ENCODE results near the gene GPC5.
"Not testable (repeated sequence)": the region's sequence is repeated elsewhere in the genome, so short reads cannot be mapped to it uniquely, and the experiment has no call there.

Gene GPC5

DNA sequence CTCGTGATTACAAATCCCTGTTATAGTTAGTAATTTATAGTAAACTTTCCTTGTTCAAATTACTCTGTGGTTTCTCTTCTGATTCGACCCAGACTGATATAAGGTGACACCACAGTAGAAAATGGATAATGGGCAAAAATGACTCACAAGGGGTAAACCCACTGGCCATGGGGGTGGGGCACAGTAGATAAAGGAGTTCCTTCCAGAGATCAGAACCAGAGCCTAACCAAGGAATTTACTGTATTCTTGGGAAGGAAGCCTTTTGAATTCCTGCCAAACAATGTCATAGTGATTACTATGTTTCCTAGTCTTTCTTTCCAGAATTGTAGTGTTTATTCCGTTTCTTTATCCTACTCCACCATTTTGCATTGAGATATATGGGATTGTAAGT lies 29.0 kb upstream of the GPC5 start:
- DNase-seq, result no peak

DNA sequence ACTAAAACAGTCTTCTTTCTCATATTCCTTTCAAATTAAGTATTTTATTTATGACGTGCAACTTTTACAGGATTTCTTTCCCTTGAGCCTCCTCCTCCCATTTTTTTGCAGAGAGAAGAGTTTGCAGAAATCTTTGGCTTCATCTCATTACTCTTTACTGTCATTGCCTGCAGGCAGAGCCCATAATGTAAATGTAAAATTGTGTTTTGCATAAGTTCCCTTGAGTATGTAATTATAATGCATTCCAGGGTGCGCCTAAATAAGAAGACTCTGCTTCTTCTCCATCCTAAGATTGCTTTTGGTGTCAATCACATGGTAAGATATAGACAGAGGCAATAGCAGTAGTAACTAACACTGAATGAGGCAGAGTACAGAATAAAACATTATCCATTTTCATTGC lies 27.9 kb upstream of the GPC5 start:
- no peak for DNase-seq

DNA sequence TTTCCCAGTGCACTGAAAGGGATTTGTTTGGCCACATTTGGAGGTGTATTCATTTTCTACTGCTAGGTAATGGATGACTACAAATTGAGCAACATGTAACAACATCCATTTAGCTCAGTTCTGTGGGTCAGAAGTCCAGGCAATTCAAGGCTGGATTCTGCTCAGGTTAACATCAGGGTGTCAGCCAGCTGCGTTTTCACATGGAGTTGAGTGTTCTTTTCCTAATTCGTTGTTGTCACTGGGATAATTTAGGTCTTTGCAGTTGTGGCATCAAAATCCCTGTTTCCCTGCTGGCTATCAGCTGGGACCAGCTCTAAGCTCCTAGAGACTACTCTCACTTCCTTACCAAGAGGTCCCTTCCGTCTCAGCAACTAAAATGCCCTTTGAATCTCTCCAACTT lies 25.5 kb upstream of the GPC5 start:
- DNase-seq, result no peak

DNA sequence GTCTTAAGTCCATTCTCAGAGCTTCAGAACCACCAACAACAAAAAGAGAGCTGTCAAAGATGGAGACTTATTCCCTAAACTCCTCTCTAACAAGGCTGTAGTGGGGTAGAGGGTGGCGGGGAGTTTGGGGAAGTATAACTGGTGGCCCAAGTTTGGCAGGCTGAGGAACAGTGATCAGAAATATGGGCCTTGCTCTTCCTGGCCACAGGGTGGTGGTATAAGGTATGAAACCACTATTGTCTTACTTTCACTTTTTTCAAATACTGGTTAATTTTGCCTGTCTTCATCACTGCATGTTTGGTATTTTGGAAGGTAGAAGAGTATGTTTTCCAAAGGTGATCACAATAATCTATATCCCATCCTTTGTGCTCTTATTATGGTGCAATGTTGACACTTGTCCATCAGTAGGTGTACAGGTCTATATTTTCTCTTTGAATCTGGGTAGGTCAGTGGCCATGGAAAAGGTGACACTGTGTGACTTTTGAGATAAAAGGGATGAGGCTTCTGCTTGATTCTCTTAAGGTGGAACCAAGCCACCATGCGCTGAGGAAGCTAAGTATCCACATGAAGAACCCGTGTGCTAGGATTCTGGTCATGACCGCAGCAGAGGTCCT lies 23.2 kb upstream of the GPC5 start:
- no peak for DNase-seq

DNA sequence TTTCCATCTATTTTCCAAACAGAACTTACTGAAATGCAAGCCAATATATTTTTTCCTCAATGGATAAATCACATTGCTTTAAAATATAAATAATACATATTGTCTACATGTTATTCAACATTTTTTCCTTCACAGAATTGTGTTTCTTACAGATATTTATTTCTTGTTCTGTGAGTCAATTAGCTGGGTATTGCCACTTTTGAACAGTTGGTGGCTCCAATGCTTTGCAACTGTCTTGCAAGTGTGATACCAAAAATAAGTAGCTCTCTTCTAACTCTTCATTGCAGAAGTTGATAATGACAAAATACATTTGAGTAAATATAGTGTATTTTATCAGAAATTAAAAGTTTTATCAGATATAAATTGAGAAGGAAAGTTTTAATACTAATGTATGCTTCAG lies 17.1 kb upstream of the GPC5 start:
- DNase-seq, result no peak

DNA sequence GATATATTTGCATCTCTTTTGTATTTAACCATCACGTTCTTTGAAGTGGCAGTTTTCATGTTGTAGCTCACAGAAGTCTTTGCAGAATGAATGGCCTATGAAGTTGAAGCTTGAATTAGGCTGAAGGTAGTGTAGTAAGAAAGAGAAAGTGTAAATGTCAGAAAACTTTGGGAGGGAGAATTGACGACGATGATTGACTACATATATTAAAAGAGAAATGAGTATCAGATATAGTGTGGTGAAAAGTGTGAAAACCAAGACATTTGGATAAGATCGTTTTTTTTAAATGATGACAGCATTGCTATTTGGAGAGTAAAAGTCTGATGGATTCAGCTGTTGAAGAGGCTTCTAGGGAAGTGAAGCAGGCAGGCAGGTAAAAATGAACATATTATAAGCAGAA lies 14.6 kb upstream of the GPC5 start:
- DNase-seq, result no peak

DNA sequence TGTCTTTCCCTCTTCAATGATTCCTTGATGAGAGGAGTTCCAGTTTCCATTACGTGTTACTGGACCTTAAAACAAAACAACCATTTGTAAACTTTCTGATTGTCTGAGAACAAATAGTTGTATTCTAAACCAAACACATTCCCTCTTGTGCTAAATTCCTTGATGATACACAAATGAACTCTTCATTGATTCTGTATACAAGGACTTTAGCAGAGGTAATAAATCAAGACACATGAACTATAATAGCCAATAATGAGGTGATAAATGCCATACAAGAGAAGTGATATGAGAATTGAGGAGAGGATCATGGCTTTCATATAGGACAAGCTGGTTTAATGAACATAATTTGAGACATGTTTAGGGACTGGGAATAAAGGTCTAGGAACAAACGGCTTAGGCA lies 13.5 kb upstream of the GPC5 start:
- no peak for DNase-seq

DNA sequence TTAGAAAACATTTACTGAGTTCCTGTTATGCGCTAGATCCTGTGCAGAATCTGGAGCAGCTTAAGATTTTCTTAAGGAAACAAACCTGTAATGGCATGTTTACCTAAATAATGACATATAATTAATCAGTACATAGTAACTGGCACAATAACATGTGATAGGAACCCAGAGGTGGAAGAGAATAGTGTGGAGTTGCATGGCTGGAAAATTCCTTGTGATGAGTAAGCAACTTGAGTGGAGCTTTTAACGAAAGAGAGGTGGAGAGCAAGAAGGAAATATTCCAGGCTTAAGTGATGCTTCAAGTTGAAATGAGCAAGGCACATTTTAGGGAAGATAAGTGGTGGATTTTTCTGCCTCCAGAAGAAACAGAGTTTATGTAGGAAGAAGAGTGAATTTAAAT lies 9.2 kb upstream of the GPC5 start:
- DNase-seq, result no peak

DNA sequence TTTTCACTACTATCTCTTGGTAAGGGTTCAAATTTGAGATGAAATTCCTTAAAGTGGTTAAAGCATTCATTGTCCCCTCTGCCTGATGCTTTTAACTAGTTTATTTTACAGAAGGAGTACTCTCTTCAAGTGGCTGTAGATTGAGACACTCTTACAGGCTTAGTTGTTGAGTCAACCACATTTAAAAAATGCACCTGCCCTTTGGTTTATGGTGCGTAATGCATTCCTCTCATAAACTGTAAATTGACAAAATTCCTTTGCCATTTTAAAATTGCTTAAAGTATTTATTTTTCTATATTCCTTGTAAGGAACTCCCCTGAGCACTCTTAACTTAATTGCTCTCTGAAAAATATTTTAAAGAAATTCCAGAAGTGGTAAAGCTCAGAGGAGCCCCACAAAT lies 826 bp upstream of the GPC5 start:
- no peak for DNase-seq

DNA sequence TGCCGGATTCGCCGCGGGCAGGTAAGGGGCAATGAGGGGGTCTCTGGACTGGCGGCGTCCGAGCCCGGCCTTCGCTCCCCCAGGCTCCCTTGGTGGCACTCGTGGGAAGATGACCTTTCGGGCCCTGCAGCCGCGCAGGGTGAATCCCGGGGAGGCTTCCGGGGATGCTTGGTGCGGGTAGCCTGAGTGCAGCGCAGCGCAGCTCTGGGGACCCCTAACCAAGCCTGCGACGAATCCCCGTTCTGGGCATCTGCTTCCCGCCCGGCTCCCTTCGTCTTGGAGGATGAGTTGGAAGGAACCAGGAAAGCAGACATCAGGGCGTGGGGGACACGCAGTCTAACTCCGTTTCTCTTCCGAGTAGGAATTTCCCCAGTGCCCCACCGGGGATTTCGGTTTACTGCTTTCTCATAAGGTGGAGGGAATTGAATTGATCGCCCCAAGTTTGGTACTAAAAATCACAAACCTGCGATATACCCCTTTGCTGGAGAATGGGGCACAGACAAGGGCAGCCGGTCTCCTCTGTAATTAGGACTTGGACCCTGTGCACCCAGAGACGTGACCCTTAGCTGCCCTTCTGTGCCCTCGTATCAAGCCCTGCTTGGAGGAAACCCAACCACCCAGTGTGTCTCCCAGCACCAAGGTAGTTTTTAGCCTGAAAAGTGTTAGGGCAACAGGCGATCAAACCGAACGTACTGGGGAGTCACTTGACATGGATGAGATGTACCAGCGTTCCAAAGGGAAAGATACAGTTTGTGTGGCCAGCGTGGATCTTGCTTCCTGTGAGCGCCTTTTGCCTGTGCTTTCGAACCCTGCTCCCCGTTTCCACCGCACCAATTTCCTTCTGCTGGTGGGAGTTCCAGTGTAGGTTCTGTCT lies 1.0 kb downstream of the GPC5 start:
- no peak for DNase-seq

DNA sequence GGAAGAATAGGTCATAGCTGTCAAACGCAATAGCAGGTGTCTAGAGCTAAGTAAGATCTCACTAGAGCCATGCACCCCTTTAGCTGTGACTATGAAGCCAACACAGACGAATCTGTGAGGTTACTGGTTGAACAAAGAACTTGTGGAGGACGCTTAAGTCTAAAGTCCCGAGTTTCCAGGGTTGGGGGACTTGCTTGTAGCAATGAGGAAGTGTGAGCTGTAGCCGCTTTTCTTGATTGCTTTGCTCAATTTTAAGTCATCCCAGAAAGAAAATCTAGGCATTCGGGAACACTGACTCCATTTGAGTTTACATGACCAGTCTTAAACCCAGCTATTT lies 1.6 kb downstream of the GPC5 start:
- no peak for DNase-seq

DNA sequence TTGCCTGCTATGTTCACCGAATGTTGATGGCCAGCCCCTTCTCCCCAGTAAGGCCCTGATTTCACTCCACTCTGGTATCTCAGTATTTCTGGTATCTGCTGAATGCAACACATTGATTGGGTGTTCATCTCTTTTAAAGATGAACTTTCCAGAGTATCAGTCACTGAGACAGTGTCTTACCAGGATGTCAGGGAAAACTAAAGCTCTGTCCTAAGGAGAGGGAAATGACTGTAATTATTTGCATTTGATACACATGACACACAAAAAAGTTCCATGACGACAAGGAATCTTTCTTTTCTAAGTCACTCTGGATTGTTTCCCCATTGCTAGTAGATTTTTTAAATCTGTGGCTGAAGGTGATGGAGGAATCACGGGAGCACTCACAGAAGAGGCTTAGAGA lies 2.2 kb downstream of the GPC5 start:
- no peak for DNase-seq

DNA sequence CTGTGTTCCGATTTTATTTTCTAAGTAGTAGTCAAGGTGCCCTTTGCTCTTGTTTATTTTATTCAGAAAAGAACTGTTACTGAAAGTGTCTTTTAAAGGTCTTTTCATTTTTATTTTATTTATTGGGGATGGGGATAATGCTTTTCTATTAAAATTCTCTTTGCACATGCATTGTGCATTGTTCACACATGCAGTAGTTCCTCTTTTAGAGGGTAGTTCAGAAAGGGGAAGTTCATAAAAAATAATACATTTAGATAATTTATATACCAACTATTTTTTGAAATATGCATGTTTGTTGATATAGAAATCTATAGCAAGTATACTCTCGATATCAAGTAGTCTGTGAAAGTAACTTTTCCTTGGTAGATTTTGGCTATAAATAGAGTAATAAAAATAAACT lies 3.5 kb downstream of the GPC5 start:
- DNase-seq, result no peak

DNA sequence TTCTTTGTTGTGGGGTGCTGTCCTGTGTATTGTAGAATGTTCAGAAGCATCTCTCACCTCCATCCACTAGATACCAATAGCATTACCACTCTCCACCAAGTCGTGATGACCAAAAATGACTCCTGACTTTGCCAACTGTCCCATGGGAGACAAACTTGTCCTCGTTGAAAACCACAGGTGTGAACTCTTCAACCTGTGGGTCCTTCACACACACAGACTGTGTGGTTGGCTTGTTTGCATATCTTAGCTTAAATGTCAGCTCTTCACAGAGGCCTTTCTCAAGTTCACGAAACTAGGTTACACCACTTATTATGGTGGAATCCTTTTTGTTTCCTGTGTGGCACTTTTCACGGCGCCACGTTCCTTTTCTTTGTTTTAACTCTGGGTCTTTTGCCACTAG lies 6.8 kb downstream of the GPC5 start:
- no peak for DNase-seq

DNA sequence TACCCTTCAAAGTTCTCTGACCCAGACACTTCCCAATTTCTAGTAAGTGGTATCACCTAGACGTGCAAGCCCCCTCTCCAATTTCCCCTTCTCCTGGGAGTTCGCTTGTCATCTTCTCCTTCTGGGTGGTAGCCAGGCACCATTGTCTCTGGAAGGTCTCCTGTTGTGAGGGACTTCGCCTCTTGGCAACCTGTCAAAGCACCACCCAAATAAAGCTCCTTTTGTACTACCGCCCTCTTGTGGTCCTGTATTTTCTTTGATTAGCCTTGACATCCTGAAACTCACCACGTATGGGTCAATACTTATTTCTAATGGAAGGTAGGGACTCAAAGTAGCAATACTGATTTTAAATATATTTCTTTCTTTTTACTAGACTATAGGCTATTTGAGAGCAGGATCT lies 8.2 kb downstream of the GPC5 start:
- DNase-seq, result peak; percentile 71

DNA sequence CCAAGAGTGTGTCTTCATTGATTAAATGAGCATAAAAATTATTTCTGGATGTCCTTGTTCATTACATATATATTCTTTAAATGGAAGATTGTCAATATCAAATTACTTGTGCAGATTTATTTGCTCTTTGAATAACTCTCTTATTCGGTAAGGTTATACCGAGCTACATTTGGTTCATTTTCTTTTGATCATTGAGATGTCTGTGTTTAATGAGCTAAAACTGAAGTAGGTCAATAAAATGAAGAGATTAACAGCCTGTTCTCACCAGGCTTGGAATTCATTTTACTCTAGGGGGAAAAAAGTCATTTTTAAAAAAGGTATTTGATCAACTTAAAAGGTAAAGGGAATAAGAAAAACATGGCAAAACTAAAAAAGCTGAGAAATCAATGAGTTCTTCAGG lies 10.6 kb downstream of the GPC5 start:
- DNase-seq, result no peak

DNA sequence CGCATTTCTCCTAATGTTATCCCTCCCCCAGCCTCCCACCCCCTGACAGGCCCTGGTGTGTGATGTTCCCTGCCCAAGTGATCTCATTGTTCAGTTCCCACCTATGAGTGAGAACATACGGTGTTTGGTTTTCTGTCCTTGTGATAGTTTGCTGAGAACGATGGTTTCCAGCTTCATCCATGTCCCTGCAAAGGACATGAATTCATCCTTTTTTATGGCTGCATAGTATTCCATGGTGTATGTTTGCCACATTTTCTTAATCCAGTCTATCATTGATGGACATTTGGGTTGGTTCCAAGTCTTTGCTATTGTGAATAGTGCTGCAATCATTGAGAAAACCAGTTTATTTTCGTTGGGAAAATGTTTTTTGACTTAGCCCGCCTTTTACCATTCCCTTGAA lies 18.2 kb downstream of the GPC5 start:
- DNase-seq, result not testable (repeated sequence)

DNA sequence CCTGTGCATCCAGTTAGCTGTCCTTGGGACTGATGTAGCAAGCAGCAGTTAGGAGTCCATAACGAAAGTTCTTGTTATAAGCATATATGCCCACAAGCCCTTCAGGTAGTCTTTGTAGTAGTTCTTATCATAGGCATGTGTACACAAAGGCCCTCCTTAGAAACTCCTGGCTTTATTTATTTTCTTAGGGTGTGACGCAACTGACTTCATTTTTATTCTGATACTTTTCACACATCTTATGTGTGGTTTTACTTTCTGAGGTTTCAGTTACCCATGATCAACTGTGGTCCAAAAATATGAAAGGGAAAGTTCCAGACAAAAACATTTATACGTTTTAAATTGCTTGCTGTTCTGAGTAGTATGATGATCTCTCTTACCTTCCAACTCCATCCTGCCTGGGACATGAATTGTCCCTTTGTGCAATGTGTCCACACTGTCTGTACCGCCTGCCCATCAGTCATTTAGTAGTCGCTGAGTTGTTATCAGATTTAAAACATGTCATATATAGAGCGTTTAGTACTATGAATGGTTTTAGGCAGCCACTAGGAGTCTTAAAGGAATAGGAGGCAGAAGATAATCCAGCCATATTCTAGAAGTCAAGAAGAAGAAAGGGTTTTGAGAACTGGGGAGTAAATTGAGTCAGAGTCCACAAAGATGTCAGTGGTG lies 19.4 kb downstream of the GPC5 start:
- DNase-seq, result no peak

DNA sequence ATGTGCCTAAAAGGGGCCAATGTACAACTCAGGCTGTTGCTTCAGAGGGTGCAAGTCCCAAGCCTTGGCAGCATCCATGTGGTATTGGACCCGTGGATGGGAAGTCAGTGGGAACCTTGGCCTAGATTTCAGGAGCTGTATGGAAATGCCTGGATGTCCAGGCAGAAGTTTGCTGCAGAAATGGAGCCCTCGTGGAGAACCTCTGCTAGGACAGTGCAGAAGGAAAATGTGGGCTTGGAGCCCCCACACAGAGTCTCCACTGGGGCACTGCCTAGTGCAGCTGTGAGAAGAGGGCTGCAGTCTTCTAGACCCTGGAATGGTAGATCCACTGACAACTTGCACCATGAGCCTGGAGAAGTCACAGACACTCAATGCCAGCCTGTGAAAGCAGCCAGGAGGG lies 28.5 kb downstream of the GPC5 start:
- no peak for DNase-seq

DNA sequence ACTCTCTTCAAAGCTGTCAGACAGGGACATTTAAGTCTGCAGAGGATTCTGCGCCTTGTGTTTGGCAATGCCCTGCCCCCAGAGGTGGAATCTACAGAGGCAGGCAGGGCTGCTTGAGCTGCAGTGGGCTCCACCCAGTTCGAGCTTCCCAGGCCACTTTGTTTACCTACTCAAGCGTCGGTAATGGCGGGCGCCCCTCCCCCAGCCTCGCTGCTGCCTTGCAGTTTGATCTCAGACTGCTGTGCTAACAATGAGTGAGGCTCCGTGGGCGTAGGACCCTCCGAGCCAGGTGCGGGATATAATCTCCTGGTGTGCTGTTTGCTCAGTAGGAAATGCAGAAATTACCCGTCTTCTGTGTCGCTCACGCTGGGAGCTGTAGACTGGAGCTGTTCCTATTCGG lies 40.3 kb downstream of the GPC5 start:
- DNase-seq, result not testable (repeated sequence)

DNA sequence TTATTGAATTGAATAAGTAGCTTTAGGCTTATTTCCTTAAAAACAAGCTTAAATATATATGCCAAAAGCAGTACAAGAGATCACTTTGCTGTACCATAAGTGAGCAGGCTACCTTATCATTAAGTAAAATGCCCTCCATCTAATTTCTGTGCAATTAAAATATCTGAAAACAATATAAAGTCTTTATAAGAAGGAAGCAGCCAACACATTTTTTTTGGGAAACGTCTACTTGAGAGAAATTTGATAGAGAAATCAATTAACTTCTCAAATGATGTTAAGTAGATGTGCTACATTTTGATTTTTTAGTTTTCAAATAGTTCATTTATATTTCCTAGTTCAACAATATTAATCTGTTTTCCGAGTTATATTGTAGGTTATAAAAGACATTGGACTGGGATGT lies 52.5 kb downstream of the GPC5 start:
- DNase-seq, result no peak

DNA sequence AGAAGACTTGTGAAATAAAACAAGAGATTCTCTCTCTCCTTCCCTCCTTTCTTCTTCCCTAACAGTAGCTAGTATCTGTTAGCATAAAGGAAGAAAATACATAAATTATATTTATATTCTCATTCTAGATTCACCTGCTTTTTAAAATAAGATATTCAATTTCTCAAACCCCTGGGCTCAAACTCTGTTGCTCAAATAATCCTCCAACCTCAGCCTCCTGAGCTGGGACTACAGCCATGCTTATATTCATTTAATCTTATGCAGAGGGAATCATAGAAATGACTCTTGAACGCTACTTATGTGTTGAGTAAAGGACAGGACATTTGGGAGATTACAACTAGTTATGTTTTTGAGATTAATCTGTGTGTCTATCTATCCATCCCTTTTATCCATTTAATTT lies 56.2 kb downstream of the GPC5 start:
- no peak for DNase-seq

DNA sequence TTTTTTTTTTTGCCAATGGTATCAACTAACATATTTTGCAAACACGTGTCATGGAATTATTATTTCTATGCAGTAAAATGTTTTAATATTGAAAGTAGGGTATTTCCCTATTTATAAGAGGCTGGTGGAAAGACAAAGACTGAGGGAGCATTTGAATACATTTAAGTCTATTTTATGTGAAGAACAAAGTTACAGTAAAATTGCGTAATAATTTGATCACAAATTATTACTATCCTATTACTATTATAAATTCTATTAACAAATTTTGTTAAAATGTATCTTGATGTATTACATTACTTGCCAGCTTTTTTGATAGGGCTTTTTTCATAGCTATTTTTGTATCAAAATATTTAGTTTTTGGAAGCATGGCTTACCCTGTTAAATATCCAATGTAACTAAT lies 58.4 kb downstream of the GPC5 start:
- no peak for DNase-seq

DNA sequence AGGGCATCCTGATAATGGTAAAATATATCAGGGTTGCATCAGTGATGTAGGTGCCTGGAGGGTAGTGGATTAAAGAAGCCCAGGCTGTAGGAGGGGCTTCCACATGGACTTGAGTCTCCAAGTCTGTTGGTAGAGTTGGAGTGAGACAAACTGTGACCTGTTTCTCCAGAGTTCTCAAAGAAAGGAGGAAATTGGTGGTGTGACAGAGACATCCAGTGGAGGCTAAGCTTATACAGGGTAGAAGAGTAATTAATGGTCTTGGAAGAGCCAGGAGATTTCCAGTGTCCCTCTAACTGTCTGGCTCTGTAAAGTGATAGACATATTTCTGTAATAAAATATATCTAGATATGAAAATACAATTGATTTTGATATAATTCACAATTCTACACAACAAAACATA lies 61.1 kb downstream of the GPC5 start:
- DNase-seq, result no peak

DNA sequence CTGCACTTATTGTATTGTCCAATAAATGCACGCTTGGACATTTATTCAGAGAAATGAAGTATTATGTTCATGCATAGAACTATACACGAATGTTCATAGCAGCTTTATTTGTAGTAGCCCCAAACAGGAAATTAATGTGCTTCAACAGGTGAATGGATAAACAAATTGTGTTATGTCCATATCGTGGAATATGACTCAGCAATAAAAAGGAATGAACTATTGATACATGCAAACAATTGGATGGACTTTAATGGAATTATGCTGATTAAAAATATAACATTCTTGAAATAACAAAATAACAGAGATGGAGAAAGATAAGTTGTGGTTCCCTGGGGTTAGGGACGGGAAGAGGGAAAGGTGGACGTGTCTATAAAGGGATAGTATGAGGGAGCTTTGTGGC lies 65.9 kb downstream of the GPC5 start:
- DNase-seq, result no peak

Data from NCI-H1092 (cell line).